Inflammatory macrophage treated with lipopolysaccharide for 4 hours (primary cell): ENCODE data around the gene ASCC3.
A peak's percentile ranks its signal among the peaks of the same experiment; 100 is the strongest.

Experiments used
- DNase-seq: peaks from one replicate; pipeline ENCODE4 v3.0.0-alpha.2; 2020

Gene ASCC3

GRCh38 chr6:100565439-100566104 lies 315.6 kb downstream of the ASCC3 start:
- DNase-seq: no peak

- no peak for DNase-seq
Observed at GRCh38 chr6:100559859-100560258, 321.3 kb downstream of the ASCC3 start.

GRCh38 chr6:100554228-100554627 lies 326.9 kb downstream of the ASCC3 start:
- no peak for DNase-seq

DNA sequence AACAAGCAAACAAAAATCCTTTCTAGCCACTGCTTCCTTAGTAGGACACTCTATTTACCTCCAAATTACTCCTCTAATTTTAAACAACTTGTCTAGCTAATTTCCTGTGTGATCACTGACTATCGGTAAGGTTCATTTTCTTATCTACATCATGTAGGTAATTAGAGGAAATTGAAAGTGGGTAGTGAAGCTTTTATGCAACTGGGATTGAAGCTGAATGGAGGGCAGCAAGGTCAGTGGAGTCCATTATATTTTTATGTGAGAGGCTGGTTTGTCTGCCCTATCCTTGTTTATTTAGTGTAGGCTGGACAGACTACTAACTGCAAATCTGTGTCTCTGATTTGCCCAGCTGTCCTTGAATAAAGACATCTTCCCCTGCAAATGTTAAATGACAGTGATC lies 327.9 kb downstream of the ASCC3 start:
- no peak for DNase-seq

DNA sequence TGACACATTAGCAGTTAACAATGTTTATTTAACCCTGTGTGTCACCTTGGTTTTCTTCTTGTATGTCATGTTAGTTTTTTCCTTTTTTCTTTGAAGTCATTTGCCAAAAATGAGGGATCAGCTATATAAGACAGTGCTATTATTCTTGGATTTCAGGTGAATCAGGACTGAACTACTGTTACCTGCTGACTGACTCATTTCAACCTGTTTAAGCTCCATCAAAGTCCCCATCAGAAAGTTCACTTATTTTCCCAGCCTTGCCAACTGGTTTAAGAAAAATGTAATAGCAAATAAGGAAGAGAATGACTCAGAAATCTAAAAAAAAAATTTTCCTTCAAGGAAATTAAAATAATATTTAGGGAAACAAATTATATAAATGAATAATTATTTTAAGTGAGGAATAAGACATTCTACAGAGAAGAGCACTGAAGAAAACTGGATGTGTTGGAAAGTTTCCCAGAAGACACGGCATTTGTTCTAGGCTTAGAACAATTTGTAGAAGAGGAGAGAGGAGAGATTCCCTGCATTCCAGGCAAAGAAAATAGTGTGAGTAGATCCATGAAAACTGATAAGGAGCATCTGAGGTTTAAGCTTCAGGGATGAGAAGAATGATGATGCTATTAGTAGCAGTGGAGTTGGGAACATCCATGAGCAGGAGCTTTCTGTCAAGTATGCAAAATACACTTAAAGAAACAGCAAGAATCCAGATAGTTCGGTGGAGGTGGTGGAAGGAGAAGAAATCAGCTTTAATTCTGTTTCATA lies 331.5 kb downstream of the ASCC3 start:
- no peak for DNase-seq

DNA sequence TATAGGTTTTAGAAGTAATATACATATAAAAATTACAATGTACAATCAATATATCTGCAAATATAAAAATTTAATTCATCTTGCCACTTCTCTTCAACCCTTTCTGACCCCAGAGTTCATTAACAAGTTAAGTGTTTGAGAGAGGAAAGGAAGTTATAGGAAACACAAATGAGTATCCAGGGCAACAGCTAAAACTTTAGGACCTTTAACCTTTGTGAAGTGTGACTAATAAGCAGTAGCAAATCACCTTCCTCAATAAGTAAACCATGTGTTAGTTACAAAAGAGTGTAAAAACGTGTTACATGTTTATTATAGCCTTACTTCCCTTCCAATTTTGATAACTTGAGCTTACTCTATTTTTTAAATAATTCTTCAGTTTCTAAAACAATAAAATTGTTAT lies 343.0 kb downstream of the ASCC3 start:
- no peak for DNase-seq

DNA sequence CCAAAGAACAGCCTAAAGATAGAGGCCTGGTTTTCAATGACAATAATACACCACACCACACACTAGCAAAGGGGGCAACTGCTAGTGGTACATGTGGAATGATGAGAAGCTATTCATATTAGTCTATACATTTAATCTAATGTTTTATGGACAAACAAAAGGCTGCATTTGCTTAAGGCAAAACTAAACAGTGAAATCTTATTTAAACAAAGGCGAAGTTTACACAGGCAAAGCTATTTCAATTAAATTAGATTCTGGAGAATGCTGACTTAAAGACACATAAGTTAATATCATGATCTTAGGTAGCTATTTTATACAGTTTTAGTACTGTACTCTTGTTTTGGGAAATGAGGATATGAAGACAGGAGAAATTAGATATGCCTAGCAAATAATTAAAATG lies 362.5 kb downstream of the ASCC3 start:
- DNase-seq: no peak

GRCh38 chr6:100517633-100518032 lies 363.5 kb downstream of the ASCC3 start:
- no peak for DNase-seq

- no peak for DNase-seq
Observed at GRCh38 chr6:100517106-100517505, 364.0 kb downstream of the ASCC3 start.

GRCh38 chr6:100514660-100515059 lies 366.5 kb downstream of the ASCC3 start:
- DNase-seq: no peak

DNA sequence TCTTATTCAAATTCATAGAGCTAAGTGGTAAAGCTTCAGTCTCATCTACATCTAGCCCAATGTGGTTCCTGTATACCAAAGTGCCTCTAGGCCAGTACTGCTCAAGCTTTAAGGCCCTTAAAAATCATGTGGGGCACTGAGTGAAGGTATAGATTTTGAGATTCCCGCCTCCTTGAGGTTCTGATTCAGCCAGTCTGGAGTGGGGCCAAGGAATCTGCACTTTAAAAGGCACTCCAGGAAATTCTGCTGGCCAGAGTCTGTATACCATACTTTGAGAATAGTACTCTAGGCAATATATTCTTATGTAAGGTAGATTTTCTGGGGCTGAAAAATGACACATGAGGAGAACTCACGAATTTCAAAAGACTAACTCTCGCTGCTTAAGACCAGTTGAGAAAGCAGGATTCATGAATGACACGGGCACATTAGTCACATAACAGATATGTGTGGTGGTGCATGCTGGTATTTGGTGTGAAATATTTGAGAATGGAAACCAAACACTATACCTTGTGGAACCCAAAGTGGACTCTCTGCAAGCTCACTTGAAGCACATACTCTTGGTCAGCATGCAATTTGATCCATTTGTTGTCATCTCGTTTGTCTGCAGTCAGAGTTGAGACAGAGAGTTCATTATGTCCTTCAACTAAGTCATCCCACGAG lies 368.8 kb downstream of the ASCC3 start:
- no peak for DNase-seq

DNA sequence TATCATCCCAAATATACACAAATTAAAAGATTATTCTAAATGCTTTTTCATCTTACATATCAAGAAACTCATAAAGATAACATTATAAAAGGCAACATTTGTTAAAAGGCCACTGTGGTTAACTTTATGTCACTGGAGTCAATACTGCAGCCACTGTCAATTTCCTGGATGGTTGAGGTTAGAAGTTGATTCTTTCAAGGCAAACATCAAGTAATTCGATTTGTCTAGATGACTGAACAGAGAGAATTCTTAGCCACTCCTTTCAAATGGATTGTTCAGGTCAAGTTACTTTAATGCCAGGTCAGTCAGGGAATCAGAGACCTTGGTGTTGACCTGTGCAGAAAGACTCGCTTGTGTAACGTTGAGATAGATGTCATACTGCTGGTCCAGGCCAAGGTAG lies 372.0 kb downstream of the ASCC3 start:
- no peak for DNase-seq

DNA sequence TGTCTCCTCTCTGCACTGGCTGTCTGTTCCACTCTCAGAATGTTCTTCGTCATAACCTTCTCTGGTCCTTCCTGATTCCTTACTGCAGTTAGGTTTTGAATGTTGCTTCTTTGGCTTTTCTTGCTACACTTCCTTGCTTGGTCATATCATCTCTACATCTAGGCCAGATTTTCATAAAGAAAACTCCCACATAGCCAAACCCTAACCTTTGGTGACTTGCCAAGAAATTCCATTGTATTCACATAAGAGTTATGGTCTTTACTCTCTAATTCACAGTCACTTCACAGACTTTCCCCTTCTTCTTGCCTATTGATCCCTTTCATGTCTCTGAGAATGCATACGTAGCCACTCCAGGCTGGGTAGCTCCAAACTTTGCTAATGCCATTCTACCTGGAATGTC lies 374.5 kb downstream of the ASCC3 start:
- no peak for DNase-seq

DNA sequence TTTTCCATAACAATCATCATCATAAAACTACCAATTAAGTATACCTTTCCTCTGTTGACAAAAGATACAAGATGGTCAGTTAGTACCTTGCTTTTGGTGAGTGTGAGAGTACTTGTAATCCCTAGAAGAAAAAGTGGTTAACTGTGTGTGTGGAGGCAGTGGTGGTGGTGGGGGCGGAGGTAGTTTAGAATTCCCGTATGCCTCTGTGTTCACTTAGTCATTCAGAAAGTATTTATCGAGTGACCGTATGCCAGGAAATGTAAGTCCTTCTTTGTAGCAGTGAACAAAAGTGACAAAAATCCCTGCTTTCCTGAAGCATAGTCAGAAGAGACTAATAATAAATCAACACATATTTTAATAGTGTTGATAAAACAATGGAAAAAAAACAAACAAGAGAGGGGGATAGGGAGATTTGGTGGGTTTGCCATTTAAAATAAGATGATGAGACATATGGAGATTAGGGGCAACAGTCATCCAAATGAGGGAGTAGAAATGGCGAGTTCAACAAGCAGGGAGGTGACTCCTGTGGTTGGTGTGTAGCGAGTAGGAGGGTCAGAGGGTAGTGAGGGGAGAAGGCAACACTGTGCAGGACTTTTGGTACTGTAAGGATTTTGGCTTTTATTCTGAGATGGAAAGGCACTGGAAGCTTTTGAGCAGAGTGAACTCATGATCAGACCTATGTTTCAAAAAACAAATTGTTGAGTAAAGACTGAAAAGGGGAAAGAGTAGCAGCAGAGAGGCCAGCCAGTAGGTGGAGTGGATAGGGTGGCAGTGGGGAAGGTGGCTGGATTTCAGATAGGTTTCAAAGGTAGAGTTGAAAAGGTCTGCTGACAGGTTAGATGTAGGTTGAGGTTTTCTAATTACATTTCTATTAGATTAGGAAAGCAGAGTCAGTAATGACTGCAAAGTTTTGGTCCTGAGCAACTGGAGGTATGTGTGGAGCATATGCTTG lies 376.1 kb downstream of the ASCC3 start:
- DNase-seq: no peak

DNA sequence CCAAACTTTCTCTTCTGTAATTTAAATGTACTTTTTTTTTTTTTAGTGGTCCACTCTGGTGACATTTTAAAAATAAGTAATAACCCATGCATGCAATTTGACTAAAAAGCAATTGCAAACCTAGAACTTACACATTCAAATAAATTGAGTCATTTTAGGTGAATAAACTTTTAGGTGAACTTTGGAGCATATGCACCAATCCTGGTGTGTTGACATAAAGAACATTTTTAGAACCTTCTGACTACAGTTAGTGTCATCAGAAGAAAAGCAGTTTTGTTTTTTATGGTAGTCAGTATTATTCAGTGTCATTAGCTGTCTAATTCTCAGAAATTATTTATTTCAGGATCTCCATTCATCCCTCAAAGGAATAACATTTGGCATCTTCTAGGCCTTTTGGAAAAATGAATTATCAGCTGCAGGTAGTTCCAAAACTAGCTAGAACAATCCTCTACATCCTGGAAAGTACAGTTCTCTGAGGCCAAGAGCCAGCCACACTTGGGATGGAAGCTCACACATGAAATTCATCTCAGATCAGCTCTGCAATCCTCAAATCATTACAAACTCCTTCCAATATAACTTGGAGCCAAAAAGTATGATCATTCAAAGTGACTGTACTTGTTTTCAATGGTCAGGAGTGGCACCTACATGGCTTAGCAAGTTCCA lies 378.0 kb downstream of the ASCC3 start:
- no peak for DNase-seq

GRCh38 chr6:100493206-100493888 lies 387.8 kb downstream of the ASCC3 start:
- no peak for DNase-seq

DNA sequence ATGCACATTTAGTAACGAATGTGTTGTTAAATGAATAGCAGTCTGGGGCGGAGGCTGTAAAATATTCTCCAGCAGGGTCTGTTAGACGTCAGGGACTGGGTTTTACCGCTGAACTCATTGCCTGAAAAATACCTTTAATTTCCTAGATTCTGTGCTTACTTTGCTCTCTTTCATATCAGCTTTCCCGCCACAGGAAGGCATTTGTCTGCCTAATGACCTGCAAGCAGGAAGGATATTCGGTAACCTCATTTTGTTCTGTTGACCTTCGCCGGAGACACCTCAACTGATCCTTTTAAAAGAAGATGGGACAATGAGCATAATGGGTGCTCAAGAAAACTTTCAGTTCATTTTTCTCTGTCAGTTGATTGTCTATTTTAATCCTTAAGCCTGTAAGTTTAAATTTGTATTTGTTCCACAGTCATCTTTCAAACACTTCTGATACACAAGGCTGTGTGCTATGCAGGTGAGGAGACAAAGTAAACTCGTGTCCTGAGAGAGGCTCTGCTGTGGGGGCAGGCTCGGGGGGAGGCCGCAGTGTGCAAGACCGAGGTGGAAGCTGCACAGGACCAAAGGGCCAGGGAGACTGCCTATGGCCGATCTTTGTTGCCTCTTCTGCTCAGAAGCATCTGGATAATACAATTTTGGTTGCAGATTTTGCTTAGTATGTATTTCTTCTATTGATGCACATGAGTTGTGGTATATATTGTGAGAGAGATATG lies 389.0 kb downstream of the ASCC3 start:
- DNase-seq: no peak

DNA sequence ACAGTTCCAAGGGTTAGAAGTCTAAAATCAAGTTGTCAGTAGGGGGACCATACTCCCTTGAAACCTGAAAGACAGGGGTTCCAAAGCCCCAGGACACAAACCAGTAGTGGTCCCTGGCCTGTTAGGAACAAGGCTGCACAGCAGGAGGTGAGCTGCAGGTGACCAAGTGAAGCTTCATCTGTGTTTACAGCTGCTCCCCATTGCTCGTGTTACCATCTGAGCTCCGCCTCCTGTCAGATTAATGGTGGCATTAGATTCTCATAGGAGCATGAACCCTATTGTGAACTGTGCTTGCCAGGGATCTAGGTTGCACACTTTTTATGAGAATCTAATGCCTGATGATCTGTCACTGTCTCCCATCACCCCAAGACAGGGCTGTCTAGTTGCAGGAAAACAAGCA lies 391.1 kb downstream of the ASCC3 start:
- no peak for DNase-seq

DNA sequence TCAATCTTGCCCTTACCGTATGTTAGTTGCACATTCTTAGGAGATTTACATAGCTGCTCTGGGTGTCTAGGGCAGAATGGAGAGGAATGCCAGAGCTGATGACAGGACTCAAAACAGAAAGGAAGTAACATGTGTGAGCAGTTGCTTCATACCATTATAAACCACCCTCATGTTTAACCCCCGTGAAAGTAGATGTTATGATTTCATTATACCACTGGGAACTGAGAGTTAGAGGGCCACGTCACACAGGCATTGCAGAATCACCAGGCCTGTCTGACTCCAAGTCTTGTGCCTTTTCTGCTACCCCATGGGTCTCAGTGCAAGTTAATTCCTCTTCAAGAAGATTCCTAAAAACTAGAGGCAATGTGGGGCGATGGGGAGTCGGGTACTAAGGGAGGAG lies 392.9 kb downstream of the ASCC3 start:
- DNase-seq: peak; percentile 36

- no peak for DNase-seq
Observed at GRCh38 chr6:100487638-100488037, 393.5 kb downstream of the ASCC3 start.

DNA sequence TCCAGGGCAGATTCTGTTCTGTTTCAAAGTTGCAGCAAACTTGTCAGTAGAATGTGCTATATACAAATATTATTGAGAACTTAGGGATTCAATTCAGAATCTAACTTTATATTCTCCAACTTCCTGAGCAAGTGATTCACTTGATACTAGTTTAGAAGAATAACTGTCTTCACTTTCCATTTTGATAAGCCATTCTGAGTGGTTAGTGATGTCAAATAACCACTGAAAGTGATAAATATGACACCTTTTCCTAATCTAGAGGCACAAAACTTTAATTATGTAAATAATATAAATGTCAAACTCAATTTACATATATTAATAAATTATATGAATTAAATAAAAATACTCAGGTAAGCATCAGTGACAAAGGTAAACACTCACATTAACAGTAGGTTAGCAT lies 395.9 kb downstream of the ASCC3 start:
- DNase-seq: no peak
